ENCODE results near the gene CYB5A.
A peak's percentile ranks its signal among the peaks of the same experiment; 100 is the strongest.

- TF ChIP-seq POLR2A (IDR thresholded peaks at IDR 0.05) = no peak
- peak in 1 of 4 experiments; percentile 16 for TF ChIP-seq CTCF (IDR thresholded peaks at IDR 0.05)
Observed at GRCh38 chr18:74310411-74310810, 18.6 kb upstream of the CYB5A start.

Measured in uterus (tissue), 2 donors.